B cell (primary cell): ENCODE measurements around the gene MDK.

Experiments used
- CTCF ChIP-seq: fragments of 200-600 bp; IDR thresholded peaks from one replicate; pipeline ENCODE4 v1.8.0; 2022; ENCODE audit warnings: antibody characterized with exemption, mild to moderate bottlenecking
- EZH2 ChIP-seq: IDR thresholded peaks from 2 replicates; pipeline ENCODE4 v1.6.1; 2012; ENCODE audit warnings: borderline replicate concordance, low read depth, mild to moderate bottlenecking, moderate library complexity, low read length; ENCODE audit not compliant: insufficient read depth, poor library complexity, severe bottlenecking

- no peak for TF ChIP-seq CTCF
- no peak for TF ChIP-seq EZH2
Observed at GRCh38 chr11:46364791-46365190, 16.7 kb upstream of the MDK start.
